Muscle of leg (tissue), 11 donors: ENCODE data around the gene RAD51B. TPM values are rescaled to one million over a fixed set of nuclear protein-coding genes. Genes with fewer than 3 reads are reported as not detected.

Source experiments
- DNase-seq: peaks from one replicate; pipeline ENCODE4 v3.0.0; 2013
- H3K27ac ChIP-seq: one replicate; pipeline ENCODE4 v1.5.1; 2013; ENCODE audit warnings: mild to moderate bottlenecking, low read length, control low read depth
- H3K27me3 ChIP-seq: one replicate; pipeline ENCODE4 v1.6.1; 2013; ENCODE audit warnings: low read length; ENCODE audit not compliant: control insufficient read depth, insufficient read depth
- H3K36me3 ChIP-seq: one replicate; pipeline ENCODE4 v1.6.1; 2013; ENCODE audit warnings: low read length; ENCODE audit not compliant: control insufficient read depth, insufficient read depth
- H3K4me1 ChIP-seq: one replicate; pipeline ENCODE4 v1.6.1; 2013; ENCODE audit warnings: low read length; ENCODE audit not compliant: control insufficient read depth, insufficient read depth
- H3K4me3 ChIP-seq: one replicate; pipeline ENCODE4 v1.5.1; 2013; ENCODE audit warnings: low read length, control low read depth
- H3K9me3 ChIP-seq: replicated peaks from 2 replicates; pipeline ENCODE4 v1.6.1; 2013; ENCODE audit warnings: low read depth, low read length; ENCODE audit not compliant: control insufficient read depth
- WGBS: methylation state at CpG from one replicate; pipeline ENCODE4 v1.1.5; 2013; ENCODE audit warnings: missing lambda C conversion rate; ENCODE audit not compliant: insufficient coverage; 5-methylcytosine and 5-hydroxymethylcytosine counted together
- polyA plus RNA-seq, 8 donors: library from polyadenylated mRNA; unstranded; fragments of 120-200 nt; gene quantifications; one replicate each; pipeline versions ENCODE4 v1.2.1 to v1.2.3, GENCODE V29; 2013; ENCODE audit warnings: inconsistent platforms in 1 of 8, low replicate concordance in 1 of 8; ENCODE audit not compliant: insufficient read length in 8 of 8, insufficient read depth in 1 of 8
- total RNA-seq: library from RNA; stranded (reverse); fragments of 120-200 nt; gene quantifications from one replicate; pipeline ENCODE4 v1.2.4, GENCODE V29; 2013

The RAD51B gene
- total and polyA plus RNA-seq, 9 donors: 6.0 to 16.5 (median 7.2) TPM

DNA sequence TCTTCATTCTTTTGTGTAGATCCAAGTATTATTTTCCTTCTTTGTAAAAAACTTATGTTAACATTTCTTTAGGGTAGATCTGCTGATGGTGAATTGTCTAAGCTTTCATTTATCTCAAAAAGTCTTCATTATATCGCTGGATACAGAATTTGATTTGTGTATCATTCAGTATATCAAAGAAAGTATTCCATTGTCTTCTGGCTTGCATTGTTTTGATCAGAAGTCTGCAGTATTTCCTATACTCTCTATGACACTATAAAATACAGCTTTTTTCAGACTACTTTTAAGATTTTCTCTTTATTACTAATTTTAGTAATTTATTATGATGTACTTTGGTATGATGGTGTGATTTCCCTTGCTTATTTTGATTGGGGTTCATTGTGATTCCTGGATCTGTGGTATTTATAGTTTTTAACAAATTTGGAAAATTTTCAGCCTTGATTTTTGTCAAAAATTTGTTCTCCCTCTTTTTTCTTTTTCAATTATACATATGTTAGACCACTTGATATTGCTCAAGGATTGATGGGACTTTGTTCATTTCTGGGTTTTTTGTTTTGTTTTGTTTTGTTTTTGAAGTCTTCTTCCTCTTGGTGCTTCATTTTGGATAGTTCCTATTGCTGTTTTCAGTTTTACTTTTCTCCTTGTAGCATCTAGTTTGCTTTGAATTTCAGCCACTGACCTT, 796.8 kb downstream of the RAD51B start:
- peaks cover 46% of the 10 kb centered on the region for H3K9me3 ChIP-seq
- no CpG with 5 or more reads among the region's 1 CpG for WGBS
- no peak overlapping the region for H3K4me3 ChIP-seq
- H3K27me3 ChIP-seq: no peaks in the 10 kb centered on the region
- peaks cover 30% of the 10 kb centered on the region for H3K4me1 ChIP-seq
- no peak overlapping the region for H3K27ac ChIP-seq
- no peak for DNase-seq
- H3K36me3 ChIP-seq: no peaks in the 10 kb centered on the region

DNA sequence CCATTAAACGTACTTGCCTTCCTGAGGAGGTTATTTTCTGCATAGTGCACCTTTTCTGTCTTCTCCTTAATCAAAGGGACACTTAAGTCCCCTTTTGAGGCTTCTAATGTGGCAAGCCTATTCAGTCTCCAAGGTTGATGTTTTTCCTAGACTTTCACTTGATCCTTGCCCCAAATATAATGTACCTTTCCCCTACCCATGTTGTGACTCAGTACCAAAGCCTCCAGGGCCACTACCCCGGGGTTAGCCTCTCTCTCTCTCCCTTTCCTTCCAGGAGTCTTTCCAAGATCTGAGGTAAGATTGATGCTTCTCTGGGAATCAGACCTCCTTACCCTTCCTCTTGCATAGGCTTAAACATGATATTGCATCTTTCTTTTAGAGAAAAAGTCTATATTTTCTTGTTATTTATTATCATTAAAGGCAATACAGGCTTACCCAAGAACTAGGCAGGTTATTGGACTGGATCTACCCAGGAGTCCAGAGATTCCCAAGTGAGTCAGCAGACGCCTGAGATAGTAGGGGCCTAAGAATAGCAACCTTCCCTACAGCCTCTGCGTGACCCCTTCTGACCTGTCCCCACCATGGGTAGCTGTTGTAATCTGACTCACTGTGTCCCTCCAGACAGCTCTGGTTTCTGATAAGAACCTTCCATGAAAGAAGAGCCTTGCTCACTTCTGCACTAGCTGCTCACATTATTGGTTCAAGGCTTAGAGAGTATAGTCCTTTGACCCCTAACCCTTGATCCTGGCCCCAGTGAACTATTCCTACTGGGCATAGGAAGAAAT, 800.4 kb downstream of the RAD51B start:
- no CpG with 5 or more reads among the region's 4 CpGs for WGBS
- peak; percentile 70 for DNase-seq
- H3K9me3 ChIP-seq: peaks cover 34% of the 10 kb centered on the region
- no peaks in the 10 kb centered on the region for H3K36me3 ChIP-seq
- H3K4me1 ChIP-seq: peaks cover 37% of the 10 kb centered on the region
- H3K27me3 ChIP-seq: no peaks in the 10 kb centered on the region
- H3K4me3 ChIP-seq: no peak overlapping the region
- H3K27ac ChIP-seq: peak overlapping the region; percentile 78

DNA sequence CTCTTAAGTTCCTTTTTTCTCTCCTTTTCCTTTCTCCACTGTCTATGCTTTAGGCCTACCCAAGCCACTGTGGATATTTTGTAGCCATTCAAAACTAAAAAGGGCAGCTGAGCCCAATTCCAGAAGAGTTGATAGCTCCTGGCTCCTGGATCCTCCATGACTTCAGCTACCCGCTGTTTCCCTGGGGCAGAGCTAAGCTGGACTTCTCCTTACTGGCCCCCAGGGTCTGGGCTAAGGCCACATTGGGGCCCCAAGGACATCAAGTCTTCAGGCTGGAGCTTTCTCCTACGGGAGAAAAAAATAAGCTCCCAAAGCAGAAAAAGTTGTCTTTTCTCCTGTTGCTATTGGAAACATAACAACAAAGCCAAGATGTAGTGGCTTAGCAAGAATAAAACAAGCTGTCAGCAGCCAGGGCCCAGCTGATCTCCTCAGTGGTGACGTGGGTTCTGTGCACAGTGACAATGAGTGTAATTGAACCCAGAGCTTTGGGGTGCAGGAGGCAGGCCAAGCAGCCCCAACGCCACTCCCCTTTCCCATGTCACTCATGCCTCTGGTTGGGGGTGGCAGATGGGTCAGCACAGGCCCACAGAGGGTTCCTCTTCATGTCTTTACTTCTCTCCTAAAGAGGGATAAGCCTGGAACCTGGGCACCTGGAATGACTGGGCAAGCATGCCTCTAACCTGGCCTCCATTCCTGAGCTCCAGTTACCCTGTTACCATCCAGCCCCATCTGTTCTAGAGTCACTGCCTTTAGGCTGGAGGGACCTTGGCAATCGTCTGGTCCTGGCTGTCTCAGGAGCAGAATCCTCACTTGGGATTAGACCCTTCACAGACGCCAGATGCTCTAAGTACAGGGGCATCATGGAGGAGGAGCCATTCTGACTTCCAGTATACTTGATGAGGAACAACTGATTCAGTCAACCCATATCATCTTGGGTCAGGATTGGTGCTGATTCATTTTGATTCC, 802.1 kb downstream of the RAD51B start:
- Histone ChIP-seq H3K9me3 (peaks cover 22% of the 10 kb centered on the region), H3K4me1 (peaks cover 40% of the 10 kb centered on the region), H3K4me3 (no peak overlapping the region), H3K27ac (peak overlapping the region; percentile 84), H3K36me3 (no peaks in the 10 kb centered on the region), H3K27me3 (no peaks in the 10 kb centered on the region)
- WGBS: 20% methylated on average over 2 of the region's 6 CpGs
- DNase-seq: peak; percentile 96

DNA sequence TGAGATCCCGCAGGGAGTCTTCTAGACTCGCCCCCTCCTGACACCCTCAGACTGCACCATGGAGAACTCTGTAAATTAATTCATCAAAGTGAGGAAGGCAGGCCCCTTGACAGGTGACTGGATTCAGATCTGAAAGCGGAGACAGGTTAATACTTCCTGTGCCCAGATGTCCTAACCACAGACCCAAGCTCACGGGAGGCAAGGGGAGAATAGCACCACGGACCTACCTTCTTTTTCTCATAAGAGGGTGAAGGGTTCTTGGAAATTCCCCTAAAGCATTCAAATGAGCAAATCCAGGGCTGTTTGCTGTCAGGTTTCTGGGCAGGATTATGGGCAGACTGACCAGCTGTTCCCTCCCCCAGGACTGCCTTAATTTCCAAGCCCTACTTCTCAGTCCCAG, 803.3 kb downstream of the RAD51B start:
- H3K27ac ChIP-seq: peak overlapping the region; percentile 31

DNA sequence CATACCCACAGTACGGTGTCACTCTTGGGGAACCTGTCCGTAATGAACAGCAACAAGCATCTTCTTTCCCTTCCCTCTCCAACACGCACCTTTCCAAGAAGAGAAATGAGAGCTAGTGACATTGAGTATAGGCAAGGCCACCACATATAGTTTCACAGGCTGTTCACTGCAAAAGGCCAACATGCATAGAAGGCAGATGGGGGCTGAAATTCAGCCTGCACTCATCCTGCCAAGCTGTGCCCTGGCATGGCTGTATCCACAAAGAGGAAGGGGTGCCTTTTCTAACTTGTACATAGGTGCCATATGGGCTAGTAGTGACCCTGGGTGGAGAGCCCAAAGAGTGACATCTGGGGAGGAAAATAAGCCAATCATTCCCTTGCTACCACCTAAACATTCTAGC, 803.7 kb downstream of the RAD51B start:
- H3K4me1 ChIP-seq: peaks cover 45% of the 10 kb centered on the region
- no peaks in the 10 kb centered on the region for H3K27me3 ChIP-seq
- peak overlapping the region; percentile 31 for H3K27ac ChIP-seq
- WGBS: no CpG with 5 or more reads among the region's 3 CpGs
- H3K36me3 ChIP-seq: no peaks in the 10 kb centered on the region
- no peak overlapping the region for H3K4me3 ChIP-seq
- DNase-seq: no peak
- peaks cover 5% of the 10 kb centered on the region for H3K9me3 ChIP-seq

More for the DNA sequence above, 803.3 kb downstream of the RAD51B start:
- 29% methylated on average over 2 of the region's 5 CpGs for WGBS
- DNase-seq: no peak
- Histone ChIP-seq H3K4me1 (peaks cover 43% of the 10 kb centered on the region), H3K4me3 (no peak overlapping the region), H3K36me3 (no peaks in the 10 kb centered on the region), H3K9me3 (peaks cover 10% of the 10 kb centered on the region), H3K27me3 (no peaks in the 10 kb centered on the region)

DNA sequence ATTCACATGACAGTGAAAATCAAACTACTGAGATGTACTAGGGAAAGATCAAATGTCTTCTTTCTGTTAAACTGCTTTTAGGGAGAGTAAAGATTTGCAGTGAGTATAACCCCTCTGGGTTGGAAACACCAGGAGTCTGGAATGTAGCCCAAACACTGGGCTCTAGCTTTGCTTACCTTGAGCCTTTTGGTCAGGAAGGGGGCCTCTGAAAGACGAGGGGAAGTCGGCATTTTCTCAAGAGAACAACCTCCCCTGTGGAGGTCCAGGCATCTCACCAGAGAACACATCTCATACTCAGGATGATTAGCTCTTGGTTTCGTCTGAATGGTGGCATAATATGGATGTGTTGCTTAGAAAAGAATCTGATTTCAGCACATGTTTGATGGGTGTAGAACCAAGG, 804.2 kb downstream of the RAD51B start:
- Histone ChIP-seq H3K4me1 (peaks cover 45% of the 10 kb centered on the region), H3K9me3 (peaks cover under 1% of the 10 kb centered on the region), H3K36me3 (no peaks in the 10 kb centered on the region), H3K27me3 (no peaks in the 10 kb centered on the region), H3K4me3 (no peak overlapping the region), H3K27ac (no peak overlapping the region)
- no peak for DNase-seq
- no CpG with 5 or more reads among the region's 3 CpGs for WGBS

DNA sequence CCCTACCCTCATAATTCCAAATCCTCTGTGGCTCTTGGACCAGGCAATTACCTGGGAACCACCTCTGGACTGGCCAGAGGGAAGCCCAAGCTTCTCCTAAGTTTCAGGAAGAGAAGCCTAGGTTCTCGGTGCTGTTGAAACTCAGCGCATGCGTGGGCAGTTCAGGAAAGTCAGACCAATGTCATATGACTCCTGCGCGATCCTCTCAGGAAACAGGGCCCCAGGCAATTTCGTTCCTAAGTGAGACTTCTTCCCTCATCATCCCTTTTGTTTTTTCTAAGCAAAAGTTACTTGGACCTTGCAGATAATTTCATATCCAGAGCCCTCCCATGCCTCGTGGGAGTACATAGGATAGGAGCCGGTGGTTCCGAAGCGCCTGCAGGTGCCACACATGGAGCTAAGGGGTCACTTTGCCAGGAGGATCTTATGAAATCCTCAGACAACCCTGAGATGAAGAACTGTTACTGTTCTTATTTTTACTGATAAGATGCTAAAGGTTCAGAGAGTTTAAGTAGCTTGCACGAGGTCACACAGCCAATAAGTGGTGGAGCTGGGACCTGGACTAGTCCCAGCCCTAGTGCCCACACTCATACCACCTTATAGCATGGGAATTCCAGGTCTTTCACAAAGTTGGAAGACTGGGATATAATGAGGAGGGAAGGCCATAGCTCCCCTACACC, 805.1 kb downstream of the RAD51B start:
- 54% methylated on average over 9 of the region's 11 CpGs for WGBS
- no peak overlapping the region for H3K27ac ChIP-seq
- H3K27me3 ChIP-seq: no peaks in the 10 kb centered on the region
- peaks cover 48% of the 10 kb centered on the region for H3K4me1 ChIP-seq
- peak; percentile 67 for DNase-seq
- no peaks in the 10 kb centered on the region for H3K36me3 ChIP-seq
- H3K9me3 ChIP-seq: no peaks in the 10 kb centered on the region
- H3K4me3 ChIP-seq: no peak overlapping the region

DNA sequence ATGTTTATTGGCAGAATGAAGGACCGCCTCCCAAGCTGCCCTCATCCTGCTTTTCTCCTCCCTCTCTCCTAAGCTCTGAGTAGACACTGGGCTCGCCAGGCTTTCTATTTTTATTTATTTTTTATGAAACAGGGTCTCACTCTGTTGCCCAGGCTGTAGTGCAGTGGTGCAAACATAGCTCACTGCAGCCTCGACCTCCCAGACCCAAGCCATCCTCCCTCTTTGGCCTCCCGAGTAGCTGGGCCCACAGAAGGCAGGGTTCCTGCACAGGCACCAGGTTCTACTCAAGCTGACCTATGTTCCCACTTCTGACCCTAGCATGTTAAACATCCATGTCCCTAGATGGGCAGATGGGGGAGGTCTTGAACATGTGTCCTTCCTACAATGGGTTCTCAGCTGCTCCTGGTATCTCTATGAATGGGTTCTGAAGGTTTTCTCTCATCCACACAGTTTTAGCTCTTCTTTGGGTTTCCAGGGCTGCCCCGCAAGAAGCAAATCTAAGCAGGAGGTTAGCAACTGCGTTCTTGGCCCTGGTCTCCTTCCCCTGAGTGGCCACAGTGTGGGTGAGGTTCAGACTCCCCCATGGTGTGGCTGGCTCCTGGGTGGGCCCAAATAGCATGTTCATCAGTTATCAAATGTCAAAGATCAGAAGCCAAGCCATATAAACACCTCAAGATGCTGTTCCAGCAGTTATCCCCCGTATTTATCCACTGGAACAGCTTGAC, 805.9 kb downstream of the RAD51B start:
- Histone ChIP-seq H3K36me3 (no peaks in the 10 kb centered on the region), H3K9me3 (no peaks in the 10 kb centered on the region), H3K4me1 (peaks cover 52% of the 10 kb centered on the region), H3K27ac (no peak overlapping the region), H3K4me3 (no peak overlapping the region), H3K27me3 (no peaks in the 10 kb centered on the region)
- DNase-seq: no peak
- 93% methylated on average over 3 of the region's 7 CpGs for WGBS

DNA sequence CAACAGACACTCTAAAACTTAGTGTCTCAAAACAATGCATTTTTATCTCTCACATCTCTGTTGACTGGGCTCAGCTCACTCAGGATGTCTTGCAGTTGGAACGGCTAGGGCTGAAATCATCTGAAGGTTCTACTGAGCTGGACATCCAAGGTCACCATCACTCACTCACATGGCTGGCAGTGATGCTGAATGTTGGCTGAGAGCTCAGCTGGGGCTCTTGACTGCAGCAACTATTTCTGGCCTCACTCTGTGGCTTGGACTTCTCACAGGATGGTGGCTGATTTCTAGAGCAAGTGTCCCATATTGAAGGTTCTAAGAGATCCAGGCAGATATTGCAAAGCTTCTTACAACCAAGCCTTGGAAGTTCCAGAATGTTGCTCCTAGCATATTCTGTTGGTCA, 806.8 kb downstream of the RAD51B start:
- no peak for DNase-seq
- Histone ChIP-seq H3K4me1 (peaks cover 49% of the 10 kb centered on the region), H3K4me3 (no peak overlapping the region), H3K27ac (no peak overlapping the region), H3K36me3 (no peaks in the 10 kb centered on the region), H3K9me3 (no peaks in the 10 kb centered on the region), H3K27me3 (no peaks in the 10 kb centered on the region)
- no CpG with 5 or more reads among the region's 1 CpG for WGBS
